ENCODE measurements around the gene PHF12.
A peak's percentile ranks its signal among the peaks of the same experiment; 100 is the strongest.
"Not testable (repeated sequence)": the region's sequence is repeated elsewhere in the genome, so short reads cannot be mapped to it uniquely, and the experiment has no call there.

PHF12 gene

GRCh38 chr17:28940675-28941074 lies 10.6 kb downstream of the PHF12 start:
- no peak overlapping the region for H3K4me3 Mint-ChIP-seq
- no peaks in the 10 kb centered on the region for H3K27me3 Mint-ChIP-seq (ENCODE audit: low read depth, poor library complexity)
- no peaks in the 10 kb centered on the region for H3K9me3 Mint-ChIP-seq
- DNase-seq = no peak
- H3K4me1 Mint-ChIP-seq = peaks cover 56% of the 10 kb centered on the region
- TF ChIP-seq, protein P1, sequence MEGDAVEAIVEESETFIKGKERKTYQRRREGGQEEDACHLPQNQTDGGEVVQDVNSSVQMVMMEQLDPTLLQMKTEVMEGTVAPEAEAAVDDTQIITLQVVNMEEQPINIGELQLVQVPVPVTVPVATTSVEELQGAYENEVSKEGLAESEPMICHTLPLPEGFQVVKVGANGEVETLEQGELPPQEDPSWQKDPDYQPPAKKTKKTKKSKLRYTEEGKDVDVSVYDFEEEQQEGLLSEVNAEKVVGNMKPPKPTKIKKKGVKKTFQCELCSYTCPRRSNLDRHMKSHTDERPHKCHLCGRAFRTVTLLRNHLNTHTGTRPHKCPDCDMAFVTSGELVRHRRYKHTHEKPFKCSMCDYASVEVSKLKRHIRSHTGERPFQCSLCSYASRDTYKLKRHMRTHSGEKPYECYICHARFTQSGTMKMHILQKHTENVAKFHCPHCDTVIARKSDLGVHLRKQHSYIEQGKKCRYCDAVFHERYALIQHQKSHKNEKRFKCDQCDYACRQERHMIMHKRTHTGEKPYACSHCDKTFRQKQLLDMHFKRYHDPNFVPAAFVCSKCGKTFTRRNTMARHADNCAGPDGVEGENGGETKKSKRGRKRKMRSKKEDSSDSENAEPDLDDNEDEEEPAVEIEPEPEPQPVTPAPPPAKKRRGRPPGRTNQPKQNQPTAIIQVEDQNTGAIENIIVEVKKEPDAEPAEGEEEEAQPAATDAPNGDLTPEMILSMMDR (IDR thresholded peaks at IDR 0.05) = no peak
- H3K27ac Mint-ChIP-seq = no peak overlapping the region
- peaks cover 40% of the 10 kb centered on the region for H3K36me3 Mint-ChIP-seq (ENCODE audit: low read depth)

- Mint-ChIP-seq H3K36me3 (ENCODE audit: low read depth) (peaks cover 37% of the 10 kb centered on the region), H3K27ac (no peak overlapping the region), H3K4me3 (no peak overlapping the region), H3K27me3 (ENCODE audit: low read depth, poor library complexity) (no peaks in the 10 kb centered on the region), H3K4me1 (peaks cover 52% of the 10 kb centered on the region), H3K9me3 (no peaks in the 10 kb centered on the region)
- TF ChIP-seq, protein P1 (IDR thresholded peaks at IDR 0.05) = no peak
- no peak for DNase-seq
These were observed 11.2 kb downstream of the PHF12 start for GRCh38 chr17:28940142-28940541.

DNA sequence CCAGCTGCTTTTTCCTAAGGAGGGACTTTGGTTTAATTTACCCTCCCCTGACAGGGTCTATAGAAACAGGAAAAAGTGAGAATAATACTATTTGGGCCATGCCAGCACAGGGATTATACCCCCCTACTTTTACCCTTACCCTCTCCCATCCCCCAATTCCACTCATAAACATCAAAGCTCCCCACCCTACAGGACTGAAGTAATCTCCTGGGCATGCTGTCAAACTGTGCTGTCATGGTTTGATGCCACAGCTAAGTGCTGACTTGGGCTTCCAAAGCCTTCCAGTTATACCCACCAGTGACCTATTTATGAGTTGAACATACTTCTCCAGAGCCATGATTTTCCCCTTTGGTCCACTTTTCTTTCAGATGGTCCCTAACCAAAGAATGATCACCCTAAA lies 12.8 kb downstream of the PHF12 start:
- no peak overlapping the region for H3K4me3 Mint-ChIP-seq
- H3K4me1 Mint-ChIP-seq = peaks cover 50% of the 10 kb centered on the region
- H3K27ac Mint-ChIP-seq = no peak overlapping the region
- peaks cover 35% of the 10 kb centered on the region for H3K36me3 Mint-ChIP-seq (ENCODE audit: low read depth)
- H3K9me3 Mint-ChIP-seq = no peaks in the 10 kb centered on the region
- no peak for DNase-seq
- TF ChIP-seq, protein P1 (IDR thresholded peaks at IDR 0.05) = no peak
- no peaks in the 10 kb centered on the region for H3K27me3 Mint-ChIP-seq (ENCODE audit: low read depth, poor library complexity)

GRCh38 chr17:28937044-28937729 lies 14.1 kb downstream of the PHF12 start:
- Mint-ChIP-seq H3K27ac (peak overlapping the region; percentile 95), H3K36me3 (ENCODE audit: low read depth) (peaks cover 34% of the 10 kb centered on the region), H3K27me3 (ENCODE audit: low read depth, poor library complexity) (no peaks in the 10 kb centered on the region), H3K9me3 (no peaks in the 10 kb centered on the region), H3K4me3 (no peak overlapping the region), H3K4me1 (peaks cover 50% of the 10 kb centered on the region)
- TF ChIP-seq, protein P1 (IDR thresholded peaks at IDR 0.05) = no peak
- DNase-seq = no peak

GRCh38 chr17:28935744-28936460 lies 15.4 kb downstream of the PHF12 start:
- H3K27me3 Mint-ChIP-seq (ENCODE audit: low read depth, poor library complexity) = no peaks in the 10 kb centered on the region
- peak overlapping the region; percentile 41 for H3K4me3 Mint-ChIP-seq
- TF ChIP-seq, protein P1 (IDR thresholded peaks at IDR 0.05) = no peak
- no peaks in the 10 kb centered on the region for H3K9me3 Mint-ChIP-seq
- peak overlapping the region; percentile 94 for H3K27ac Mint-ChIP-seq
- H3K4me1 Mint-ChIP-seq = peaks cover 41% of the 10 kb centered on the region
- H3K36me3 Mint-ChIP-seq (ENCODE audit: low read depth) = peaks cover 29% of the 10 kb centered on the region
- DNase-seq = no peak

DNA sequence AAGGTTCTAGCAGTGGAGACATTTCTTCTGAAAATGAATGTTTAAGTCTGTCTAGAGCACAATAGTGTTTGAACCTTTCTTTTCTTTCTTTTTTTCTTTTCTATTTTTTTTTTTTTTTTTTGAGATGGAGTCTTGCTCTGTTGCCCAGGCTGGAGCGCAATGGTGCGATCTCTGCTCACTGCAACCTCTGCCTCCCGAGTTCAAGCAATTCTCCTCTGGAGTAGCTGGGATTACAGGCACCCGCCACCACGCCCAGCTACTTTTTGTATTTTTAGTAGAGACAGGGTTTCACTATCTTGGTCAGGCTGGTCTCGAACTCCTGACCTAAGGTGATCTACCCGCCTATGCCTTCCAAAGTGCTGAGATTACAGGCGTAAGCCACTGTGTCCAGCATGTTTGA lies 16.8 kb downstream of the PHF12 start:
- Mint-ChIP-seq H3K36me3 (ENCODE audit: low read depth) (peaks cover 37% of the 10 kb centered on the region), H3K4me1 (peaks cover 34% of the 10 kb centered on the region)
- H3K9me3 Mint-ChIP-seq; H3K27ac Mint-ChIP-seq; H3K4me3 Mint-ChIP-seq; DNase-seq; H3K27me3 Mint-ChIP-seq (ENCODE audit: low read depth, poor library complexity): not testable (repeated sequence)
